Measurements from ENCODE around the gene SLC50A1. TPM values are rescaled to one million over a fixed set of nuclear protein-coding genes. Genes with fewer than 3 reads are reported as not detected.

The SLC50A1 gene
- total and polyA plus RNA-seq, 4 donors: 12.7 to 23.3 (median 18.2) TPM

- Histone ChIP-seq H3K4me1 (ENCODE audit: control insufficient read depth in 4 of 4, insufficient read depth in 4 of 4, low read length in 3 of 4) (peaks cover 3 to 22% (median 14%) of the 10 kb centered on the region in 4 donors), H3K4me3 (ENCODE audit: low read depth in 1 of 3, low read length in 3 of 3) (no peak overlapping the region), H3K9me3 (ENCODE audit: control insufficient read depth in 4 of 4, low read length in 3 of 4) (no peaks in the 10 kb centered on the region), H3K36me3 (ENCODE audit: control insufficient read depth in 4 of 4, insufficient read depth in 3 of 4, low read depth in 1 of 4, low read length in 3 of 4) (no peaks in the 10 kb centered on the region), H3K27me3 (ENCODE audit: control insufficient read depth in 4 of 4, insufficient read depth in 4 of 4, low read length in 3 of 4) (no peaks in the 10 kb centered on the region), H3K9ac (ENCODE audit: low read depth in 1 of 2, low read length in 2 of 2) (no peak overlapping the region), H3K27ac (ENCODE audit: low read depth in 1 of 2, low read length in 2 of 2) (peak overlapping the region; percentile 2 to 58)
- TF ChIP-seq EGR1 (IDR thresholded peaks at IDR 0.05; ENCODE audit: low read depth in 2 of 2) (no peak), JUND (IDR thresholded peaks at IDR 0.05) (no peak), NR2F2 (IDR thresholded peaks at IDR 0.05) (no peak), CTCF (IDR thresholded peaks at IDR 0.05; ENCODE audit: low read depth, low read length, missing input control) (peak; percentile 43), YY1 (IDR thresholded peaks at IDR 0.05) (no peak), MAX (IDR thresholded peaks at IDR 0.05) (no peak), REST (IDR thresholded peaks at IDR 0.05) (no peak), GABPA (IDR thresholded peaks at IDR 0.05 in 1 of 2, conservative IDR thresholded peaks at IDR 0.05 in 1 of 2) (no peak), ZBTB33 (IDR thresholded peaks at IDR 0.05) (no peak), RAD21 (IDR thresholded peaks at IDR 0.05) (peak; percentile 71 to 76), FOXA2 (IDR thresholded peaks at IDR 0.05) (no peak), ATF3 (IDR thresholded peaks at IDR 0.05) (no peak), TAF1 (conservative IDR thresholded peaks at IDR 0.05) (no peak), FOXA1 (IDR thresholded peaks at IDR 0.05) (no peak), RXRA (IDR thresholded peaks at IDR 0.05) (no peak), HNF4A (conservative IDR thresholded peaks at IDR 0.05) (no peak), HNF4G (IDR thresholded peaks at IDR 0.05) (no peak)
- DNase-seq (ENCODE audit: low spot score): no peak
- WGBS: 30% methylated on average over 13 of the region's 13 CpGs
Observed at GRCh38 chr1:155093911-155094621, 41.6 kb upstream of the SLC50A1 start.

All from liver (tissue), 9 donors.